Ovary (tissue), 3 donors: Measurements from ENCODE around the gene KCNK4.

Experiments used
- CTCF ChIP-seq, 3 donors: fragments of 450-650 bp in 2 of 3; fragments of 200-600 bp in 1 of 3; IDR thresholded peaks; one replicate each; pipeline versions ENCODE4 v1.5.1 to v1.8.0; 2016 to 2022; ENCODE audit warnings: antibody characterized with exemption in 3 of 3, mild to moderate bottlenecking in 1 of 3
- EP300 ChIP-seq: sonication (generic); formaldehyde crosslinking; IDR thresholded peaks from one replicate; pipeline ENCODE4 v1.6.1; 2017; ENCODE audit warnings: antibody characterized with exemption
- donor health status: DM: no; HTN: no; CAD: no.

GRCh38 chr11:64256300-64256699 is 34.8 kb upstream of the KCNK4 start:
- TF ChIP-seq CTCF (IDR thresholded peaks at IDR 0.05) (no peak), EP300 (no peak)
